H7 (cell line): ENCODE results near the gene MRC1. TPM values are rescaled to one million over a fixed set of nuclear protein-coding genes. Genes with fewer than 3 reads are reported as not detected.

Experiments
- DNase-seq: peaks from one replicate; pipeline ENCODE4 v3.0.0; 2012
- H3K27me3 ChIP-seq: 2 replicates; pipeline ENCODE4 v1.6.0; 2011; ENCODE audit warnings: mild to moderate bottlenecking, low read length; ENCODE audit not compliant: control insufficient read depth, insufficient read depth
- H3K36me3 ChIP-seq: replicated peaks from 2 replicates; pipeline ENCODE4 v1.5.1; 2011; ENCODE audit warnings: low read length; ENCODE audit not compliant: control insufficient read depth, insufficient read depth
- H3K4me3 ChIP-seq: 2 replicates; pipeline ENCODE4 v1.5.1; 2011; ENCODE audit warnings: low read depth, mild to moderate bottlenecking, control low read depth, low read length, moderate library complexity; ENCODE audit not compliant: insufficient read depth
- total RNA-seq: library from RNA; depleted of rRNA; stranded (reverse); fragments of >200 nt; shearing (Covaris generic); gene quantifications from 2 replicates; pipeline ENCODE4 v1.2.3, GENCODE V29; 2014

MRC1 gene
- total RNA-seq, 1 experiment from 2014 or later: 0.17 TPM

DNA sequence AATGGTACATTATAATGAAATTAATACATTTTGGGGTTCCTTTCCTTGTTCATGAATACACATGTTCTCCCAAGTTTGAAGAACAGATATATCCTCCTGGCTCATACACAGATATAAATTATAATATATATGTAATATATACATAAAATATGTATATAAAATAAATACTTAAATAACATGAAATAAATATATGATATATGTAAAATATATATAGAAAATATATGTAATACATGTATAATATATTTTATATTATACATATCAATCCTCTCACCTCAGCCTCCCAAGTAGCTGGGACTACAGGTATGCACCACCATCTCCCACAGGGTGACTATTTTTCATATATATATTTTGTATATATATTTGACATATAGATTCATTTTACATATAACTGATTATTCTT lies 68.0 kb downstream of the MRC1 start:
- no peak for DNase-seq
- Histone ChIP-seq H3K27me3 (no peaks in the 10 kb centered on the region), H3K36me3 (no peaks in the 10 kb centered on the region), H3K4me3 (no peak overlapping the region)

DNA sequence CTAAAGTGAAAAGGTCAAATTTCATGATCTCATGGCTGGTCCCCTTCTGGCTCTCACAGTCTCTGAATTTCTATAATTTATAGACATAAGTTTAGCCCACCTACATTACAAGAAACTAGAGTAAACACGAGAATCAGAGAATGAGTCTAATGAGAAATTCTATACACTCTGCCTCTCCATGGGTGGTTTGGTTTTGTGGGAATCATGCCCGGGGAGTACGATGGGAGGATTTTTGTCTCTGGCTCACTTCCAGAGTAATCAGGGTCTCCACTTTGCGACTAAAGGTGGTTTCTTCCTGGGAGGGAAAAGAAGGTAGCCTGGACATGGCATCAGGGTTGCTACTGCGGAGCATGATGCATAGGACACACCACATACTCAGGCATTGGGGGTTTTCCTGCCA lies 69.7 kb downstream of the MRC1 start:
- Histone ChIP-seq H3K36me3 (no peaks in the 10 kb centered on the region), H3K27me3 (no peaks in the 10 kb centered on the region), H3K4me3 (no peak overlapping the region)
- no peak for DNase-seq

DNA sequence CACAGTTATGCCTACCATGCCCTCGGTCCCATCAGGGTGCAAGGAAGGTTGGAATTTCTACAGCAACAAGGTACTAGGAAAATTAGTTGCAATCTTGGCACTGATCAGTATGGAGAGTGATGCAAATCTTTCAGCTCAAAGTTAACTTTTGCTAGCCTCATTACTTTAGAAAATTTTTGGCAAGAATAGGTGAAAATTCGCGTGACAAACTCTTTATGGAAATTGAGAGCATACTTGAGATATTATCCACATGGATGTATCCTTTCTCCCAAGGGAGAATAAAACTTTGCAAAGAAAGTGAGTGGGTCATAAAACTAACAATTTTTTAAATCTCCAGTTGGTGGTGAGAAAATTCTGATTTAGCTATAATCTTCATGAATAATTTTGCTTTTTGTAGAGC lies 71.5 kb downstream of the MRC1 start:
- H3K36me3 ChIP-seq: no peaks in the 10 kb centered on the region

DNA sequence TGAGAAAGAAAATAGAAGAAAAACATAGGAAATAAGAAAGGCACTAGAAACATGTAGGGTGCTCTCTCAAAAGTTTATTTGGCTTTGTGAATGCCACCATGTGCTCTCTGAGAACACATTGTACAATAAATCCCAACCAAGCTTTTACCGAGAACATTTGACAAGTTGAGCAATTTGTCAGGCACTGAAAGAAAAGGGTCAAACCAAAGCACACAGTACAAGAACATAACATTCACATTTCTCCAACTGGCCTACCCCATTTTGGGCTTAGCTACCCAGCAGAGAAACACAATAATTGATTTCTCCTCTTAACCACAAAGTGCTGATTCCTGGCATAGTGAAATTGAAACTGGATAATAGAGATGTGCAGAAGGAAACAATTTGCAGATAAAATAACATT lies 73.4 kb downstream of the MRC1 start:
- Histone ChIP-seq H3K4me3 (no peak overlapping the region), H3K27me3 (no peaks in the 10 kb centered on the region), H3K36me3 (no peaks in the 10 kb centered on the region)
- DNase-seq: no peak

More for the DNA sequence above, 71.5 kb downstream of the MRC1 start:
- no peaks in the 10 kb centered on the region for H3K27me3 ChIP-seq
- H3K4me3 ChIP-seq: no peak overlapping the region
- DNase-seq: no peak

DNA sequence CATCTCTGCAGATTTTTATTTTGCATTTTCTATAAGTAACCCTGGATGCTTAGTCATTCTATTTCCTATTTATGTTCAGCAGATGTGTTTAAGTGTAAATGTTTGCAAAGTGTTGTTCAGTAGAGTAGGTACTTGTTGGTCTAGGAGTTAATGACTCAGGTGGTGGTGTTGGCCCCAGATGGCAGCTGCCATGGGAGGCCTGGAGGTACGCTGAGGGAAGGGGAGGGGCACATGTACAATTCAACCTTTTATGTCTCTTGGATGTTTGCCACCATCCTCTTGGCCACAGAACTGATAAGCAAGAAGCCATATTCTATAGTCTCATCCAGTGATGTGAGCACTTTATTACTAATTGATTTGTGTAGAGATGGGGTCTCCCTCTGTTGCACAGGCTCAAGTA lies 74.5 kb downstream of the MRC1 start:
- no peak for DNase-seq
- no peak overlapping the region for H3K4me3 ChIP-seq
- H3K36me3 ChIP-seq: no peaks in the 10 kb centered on the region
- no peaks in the 10 kb centered on the region for H3K27me3 ChIP-seq

DNA sequence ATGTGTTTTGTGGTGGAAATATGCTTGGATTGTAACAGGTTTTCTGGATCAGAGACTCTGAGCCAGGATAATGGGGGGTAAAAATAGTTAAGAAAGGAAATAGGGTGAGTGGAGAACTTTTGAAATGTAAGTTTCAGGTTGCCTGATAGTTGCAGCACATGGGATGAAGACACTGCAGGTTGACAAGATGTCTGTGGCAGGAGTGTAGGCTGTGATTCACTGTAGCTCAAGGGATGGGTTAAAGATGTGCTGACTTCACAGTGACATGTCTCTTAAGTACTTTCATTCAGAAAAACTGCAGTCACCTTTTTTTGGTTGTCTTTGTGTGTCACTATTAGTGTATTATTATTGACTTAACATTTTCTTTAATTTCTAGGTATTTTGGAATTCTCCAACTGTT lies 79.0 kb downstream of the MRC1 start:
- H3K27me3 ChIP-seq: no peaks in the 10 kb centered on the region
- no peak for DNase-seq
- H3K4me3 ChIP-seq: no peak overlapping the region
- no peaks in the 10 kb centered on the region for H3K36me3 ChIP-seq

DNA sequence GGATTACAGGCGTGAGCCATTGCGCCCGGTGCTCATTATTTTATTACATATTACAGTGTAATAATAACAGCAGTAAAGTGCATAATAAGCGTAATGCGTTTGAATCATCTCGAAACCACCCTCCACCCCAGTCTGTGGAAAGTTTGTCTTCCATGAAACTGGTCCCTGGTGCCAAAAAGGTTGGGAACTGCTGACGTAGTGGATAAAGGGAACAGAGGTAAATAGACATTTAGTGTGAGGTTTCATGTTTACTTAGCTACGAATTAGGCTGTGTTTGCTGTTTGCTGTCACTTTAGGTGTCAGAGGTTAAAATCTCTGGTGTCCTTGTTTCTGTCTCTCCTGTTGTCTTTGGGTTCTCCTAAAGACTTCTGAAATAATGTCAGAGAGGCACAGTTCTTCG lies 82.3 kb downstream of the MRC1 start:
- Histone ChIP-seq H3K36me3 (no peaks in the 10 kb centered on the region), H3K27me3 (no peaks in the 10 kb centered on the region), H3K4me3 (no peak overlapping the region)
- DNase-seq: no peak

DNA sequence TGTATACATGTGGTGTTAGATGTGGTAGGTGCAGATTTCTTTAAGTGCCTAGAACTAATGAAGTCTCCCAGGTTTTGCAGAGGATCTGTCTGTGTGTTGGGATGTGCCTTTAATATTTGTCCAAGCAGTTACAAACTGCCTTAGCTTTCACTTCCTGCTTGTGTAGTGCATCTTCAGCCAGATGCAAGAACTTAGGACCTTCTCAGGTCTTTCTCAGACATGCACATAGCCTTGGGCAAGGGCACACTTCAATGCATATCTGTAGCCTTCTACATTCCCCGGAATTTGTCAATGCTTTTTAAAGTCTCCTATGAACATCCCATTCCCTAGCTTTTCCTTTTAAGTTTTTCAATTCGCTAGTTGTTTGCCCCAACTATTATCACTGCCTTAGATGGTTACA lies 95.4 kb downstream of the MRC1 start:
- no peaks in the 10 kb centered on the region for H3K27me3 ChIP-seq
- no peak for DNase-seq
- H3K4me3 ChIP-seq: no peak overlapping the region
- H3K36me3 ChIP-seq: no peaks in the 10 kb centered on the region

DNA sequence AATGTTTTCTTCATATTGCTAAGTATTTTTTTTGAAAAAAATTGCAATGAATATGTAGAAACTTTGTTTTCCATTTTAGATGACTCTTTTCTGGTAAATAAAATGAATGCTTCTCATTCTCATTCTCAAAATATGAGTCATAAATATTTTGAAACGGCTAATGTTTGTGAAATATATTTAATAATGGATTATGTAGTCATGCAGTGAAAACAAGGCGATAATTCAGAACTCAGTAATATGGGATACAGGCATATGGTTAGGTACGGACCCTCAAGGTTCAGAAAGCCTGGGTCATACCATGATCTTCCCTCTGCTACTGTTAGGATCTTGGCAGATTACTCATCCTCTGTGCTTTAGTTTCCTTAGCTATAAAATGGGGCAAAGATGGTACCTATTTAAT lies 96.3 kb downstream of the MRC1 start:
- DNase-seq: no peak
- H3K36me3 ChIP-seq: no peaks in the 10 kb centered on the region

DNA sequence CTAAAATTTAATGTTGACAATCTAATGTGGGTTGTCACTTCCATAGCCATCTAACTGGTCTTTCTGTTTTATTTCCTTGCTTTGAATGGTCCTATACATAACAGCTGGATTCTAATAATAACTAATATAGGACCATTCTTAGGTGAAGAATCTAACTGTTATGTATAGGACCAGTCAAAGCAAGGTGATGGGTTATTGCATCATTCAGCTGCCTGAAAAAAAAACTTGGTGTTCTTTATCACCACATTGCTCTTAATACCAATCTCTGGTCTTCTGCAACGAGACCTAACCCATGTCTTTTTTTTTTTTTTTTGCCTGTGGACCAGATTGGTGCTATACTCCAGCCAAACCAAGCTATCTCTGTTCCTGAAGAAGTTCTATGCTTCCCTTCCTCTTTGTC lies 96.9 kb downstream of the MRC1 start:
- DNase-seq: no peak
- no peaks in the 10 kb centered on the region for H3K36me3 ChIP-seq
- H3K27me3 ChIP-seq: no peaks in the 10 kb centered on the region
- H3K4me3 ChIP-seq: no peak overlapping the region

More for the DNA sequence above, 96.3 kb downstream of the MRC1 start:
- no peaks in the 10 kb centered on the region for H3K27me3 ChIP-seq
- H3K4me3 ChIP-seq: no peak overlapping the region

DNA sequence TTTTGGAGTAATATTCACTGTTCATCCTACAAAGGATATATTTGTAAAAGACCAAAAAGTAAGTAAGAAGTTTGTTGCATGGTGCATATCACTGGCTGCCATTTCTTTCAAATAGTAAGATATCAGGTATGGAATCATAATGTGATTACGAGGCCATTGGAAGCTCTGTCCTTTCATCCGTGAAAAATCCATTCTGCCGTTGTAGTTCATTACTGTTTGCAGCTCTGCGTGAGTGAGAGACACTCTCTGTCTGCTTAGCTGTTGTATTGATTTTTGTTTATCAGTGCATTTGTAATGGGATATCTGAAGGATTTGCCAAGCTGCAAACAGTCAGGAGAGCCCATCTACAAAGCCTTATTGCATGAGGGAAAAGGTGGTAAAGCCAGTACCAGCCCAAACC lies 98.5 kb downstream of the MRC1 start:
- no peak overlapping the region for H3K4me3 ChIP-seq
- no peaks in the 10 kb centered on the region for H3K27me3 ChIP-seq
- H3K36me3 ChIP-seq: no peaks in the 10 kb centered on the region
- DNase-seq: no peak

DNA sequence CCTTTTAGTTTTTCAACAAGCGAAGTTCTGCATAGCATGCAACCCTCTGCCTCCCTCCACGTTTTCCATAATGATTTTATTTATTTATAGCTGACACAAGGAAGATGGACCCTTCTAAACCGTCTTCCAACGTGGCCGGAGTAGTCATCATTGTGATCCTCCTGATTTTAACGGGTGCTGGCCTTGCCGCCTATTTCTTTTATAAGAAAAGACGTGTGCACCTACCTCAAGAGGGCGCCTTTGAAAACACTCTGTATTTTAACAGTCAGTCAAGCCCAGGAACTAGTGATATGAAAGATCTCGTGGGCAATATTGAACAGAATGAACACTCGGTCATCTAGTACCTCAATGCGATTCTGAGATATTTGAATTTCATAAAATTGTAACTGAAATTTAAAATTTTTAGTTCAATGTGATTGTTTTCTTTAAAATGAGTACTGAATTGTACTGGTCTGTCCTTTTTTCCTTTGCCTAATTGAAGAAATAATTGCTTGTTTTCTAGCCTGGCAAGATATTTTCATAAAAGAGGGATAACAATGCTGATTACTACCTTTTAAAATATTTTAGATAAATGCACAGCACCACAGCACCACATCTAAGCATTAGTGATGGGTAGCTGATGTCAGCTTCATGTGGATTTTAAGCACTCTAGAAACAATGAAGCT lies 101.1 kb downstream of the MRC1 start:
- Histone ChIP-seq H3K27me3 (no peaks in the 10 kb centered on the region), H3K4me3 (no peak overlapping the region), H3K36me3 (no peaks in the 10 kb centered on the region)
- DNase-seq: peak; percentile 23

DNA sequence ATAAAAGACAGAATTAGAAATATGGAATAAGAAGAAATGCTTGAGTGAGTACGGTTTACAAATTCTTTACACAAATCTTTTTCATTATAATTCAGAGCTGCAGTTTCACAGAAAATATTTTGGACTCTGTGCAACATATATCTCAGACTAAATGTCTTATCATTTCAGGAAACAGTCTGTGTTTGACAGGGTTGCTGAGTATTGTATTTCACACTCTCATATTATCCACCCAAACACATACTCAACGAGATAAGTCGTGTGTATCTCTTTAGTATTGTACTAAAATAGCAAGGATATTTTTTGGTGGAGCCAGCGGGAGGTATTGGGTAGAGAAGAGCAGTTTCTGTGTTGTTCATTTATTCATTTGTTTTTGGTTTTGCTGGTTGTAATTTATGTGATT lies 103.6 kb downstream of the MRC1 start:
- Histone ChIP-seq H3K4me3 (no peak overlapping the region), H3K36me3 (no peaks in the 10 kb centered on the region), H3K27me3 (no peaks in the 10 kb centered on the region)
- no peak for DNase-seq

DNA sequence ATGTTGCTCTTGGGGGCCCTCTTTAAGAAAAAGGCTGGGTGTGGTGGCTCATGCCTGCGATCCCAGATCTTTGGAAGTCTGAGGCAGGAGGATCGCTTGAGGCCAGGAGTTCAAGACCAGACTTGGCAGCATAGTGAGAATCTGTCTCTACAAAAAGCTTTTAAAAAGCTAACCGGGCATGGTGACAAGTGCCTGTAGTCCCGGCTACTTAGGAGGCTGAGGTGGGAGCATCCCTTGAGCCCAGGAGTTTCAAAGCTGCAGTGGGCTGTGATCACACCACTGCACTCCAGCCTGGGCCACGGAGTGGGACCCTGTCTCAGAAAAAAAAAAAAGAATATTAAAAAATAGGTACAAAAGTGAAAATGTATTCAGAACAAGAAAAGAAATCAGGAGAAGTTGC lies 104.5 kb downstream of the MRC1 start:
- no peak overlapping the region for H3K4me3 ChIP-seq
- DNase-seq: no peak
- no peaks in the 10 kb centered on the region for H3K27me3 ChIP-seq
- no peaks in the 10 kb centered on the region for H3K36me3 ChIP-seq

DNA sequence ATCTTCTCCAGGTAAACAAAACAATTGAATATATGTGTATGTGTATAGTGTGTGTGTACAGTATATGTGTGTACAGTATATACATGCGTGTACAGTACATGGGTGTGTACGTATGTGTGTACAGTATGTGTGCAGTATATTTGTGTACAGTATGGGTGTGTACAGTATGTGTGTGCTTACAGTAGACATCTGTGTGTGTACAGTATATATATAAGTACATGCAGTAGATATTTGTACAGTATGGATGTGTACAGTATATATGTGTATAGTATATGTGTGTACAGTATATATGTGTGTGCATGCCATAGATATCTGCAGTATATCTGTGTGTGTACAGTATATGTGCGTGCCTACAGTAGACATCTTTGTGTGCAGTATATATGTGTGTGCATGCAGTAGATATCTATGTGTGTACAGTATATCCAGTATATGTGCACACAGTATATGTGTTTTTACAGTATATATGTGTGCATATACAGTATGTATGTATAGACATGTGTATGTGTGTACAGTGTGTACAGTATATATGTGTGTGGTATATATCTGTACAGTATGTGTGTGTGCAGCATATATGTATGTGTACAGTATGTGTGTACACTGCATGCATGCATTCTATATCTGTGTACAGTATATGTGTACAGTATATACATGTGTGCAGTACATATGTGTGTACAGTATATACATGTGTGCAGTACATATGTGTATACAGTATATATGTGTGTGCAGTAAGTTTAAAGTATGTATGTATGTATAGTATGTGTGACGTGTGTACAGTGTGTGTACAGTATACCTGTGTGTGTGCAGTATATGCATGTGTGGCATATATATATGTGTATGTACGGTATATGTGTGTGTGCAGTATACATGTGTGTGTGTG lies 105.3 kb downstream of the MRC1 start:
- no peak for DNase-seq
- H3K27me3 ChIP-seq: no peaks in the 10 kb centered on the region
- no peaks in the 10 kb centered on the region for H3K36me3 ChIP-seq
- H3K4me3 ChIP-seq: no peak overlapping the region
